ENCODE results near the gene TTLL11. TPM values are rescaled to one million over a fixed set of nuclear protein-coding genes. Genes with fewer than 3 reads are reported as not detected.

TTLL11 gene
- polyA plus RNA-seq, 1 of the 3 experiments (the other 2 are of a cell fraction): 6.8 TPM

DNA sequence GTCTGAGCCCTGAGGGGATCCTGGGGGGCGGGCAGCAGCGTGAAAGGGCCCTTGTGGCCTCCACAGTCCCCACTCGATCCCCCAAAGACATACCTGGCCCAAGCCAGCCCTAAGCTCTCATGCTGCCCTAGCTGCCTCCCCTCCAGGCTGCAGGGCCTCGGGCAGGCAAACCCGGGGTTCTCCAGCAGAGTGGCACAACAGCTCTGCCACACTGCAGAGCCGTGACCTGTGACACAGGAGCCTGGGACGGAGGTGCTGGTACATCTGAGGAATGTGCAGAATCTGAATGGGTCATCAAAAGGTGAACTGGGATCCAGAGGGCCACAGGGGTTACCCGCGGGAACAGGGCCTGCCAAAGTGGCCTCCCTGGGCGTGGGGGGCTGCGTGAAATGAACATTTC lies 278.5 kb downstream of the TTLL11 start (continued):
- TF ChIP-seq ZBTB33 (IDR thresholded peaks at IDR 0.05; ENCODE audit: borderline replicate concordance, low read depth): no peak
- no peak for TF ChIP-seq RAD21 (IDR thresholded peaks at IDR 0.05; ENCODE audit: low read length)
- TF ChIP-seq MEF2A (IDR thresholded peaks at IDR 0.05; ENCODE audit: borderline replicate concordance, low read depth): no peak
- no peak for TF ChIP-seq NRF1 (IDR thresholded peaks at IDR 0.05; ENCODE audit: low read depth, low read length)
- TF ChIP-seq EP300 (IDR thresholded peaks at IDR 0.05; ENCODE audit: borderline replicate concordance in 1 of 2, low read depth in 1 of 2, low read length in 1 of 2): no peak
- no peak for TF ChIP-seq SMC3 (IDR thresholded peaks at IDR 0.05; ENCODE audit: low read depth, low read length)
- no peak for TF ChIP-seq RCOR1 (IDR thresholded peaks at IDR 0.05; ENCODE audit: low read length)
- TF ChIP-seq TAF1 (IDR thresholded peaks at IDR 0.05; ENCODE audit: borderline replicate concordance, low read depth, low read length): no peak

GRCh38 chr9:121813519-121814210 lies 279.4 kb downstream of the TTLL11 start:
- Histone ChIP-seq H4K20me1 (ENCODE audit: insufficient read depth) (no peaks in the 10 kb centered on the region), H3F3A (replicated peaks; ENCODE audit: insufficient read depth) (no peaks in the 10 kb centered on the region), H3K4me2 (no peak overlapping the region), H2AFZ (ENCODE audit: low read depth) (no peak overlapping the region), H3K79me2 (ENCODE audit: insufficient read depth) (no peaks in the 10 kb centered on the region), H3K9me3 (no peaks in the 10 kb centered on the region), H3K36me3 (replicated peaks in 1 of 2; ENCODE audit: control insufficient read depth in 1 of 2, insufficient read depth in 2 of 2, low read length in 1 of 2) (no peaks in the 10 kb centered on the region), H3K9me2 (no peaks in the 10 kb centered on the region), H3K27me3 (ENCODE audit: insufficient read depth) (no peaks in the 10 kb centered on the region), H3K4me3 (ENCODE audit: low read depth in 2 of 2, low read length in 1 of 2) (no peak overlapping the region), H3K9ac (no peak overlapping the region), H3K27ac (ENCODE audit: low read depth in 2 of 2, low read length in 1 of 2) (no peak overlapping the region), H3K4me1 (ENCODE audit: control insufficient read depth in 1 of 2, insufficient read depth in 2 of 2, low read depth in 1 of 2, low read length in 1 of 2) (no peaks in the 10 kb centered on the region; a peak in 1 of 4 replicates)
- POLR2A ChIA-PET: no interaction called here
- DNase-seq: no peak
- 89% methylated on average over 12 of the region's 13 CpGs for WGBS (ENCODE audit: low lambda C conversion rate)
- no peak for TF ChIP-seq RCOR1 (IDR thresholded peaks at IDR 0.05; ENCODE audit: low read length)
- TF ChIP-seq CTCF (IDR thresholded peaks at IDR 0.05): no peak
- TF ChIP-seq EZH2phosphoT487 (IDR thresholded peaks at IDR 0.05; ENCODE audit: borderline replicate concordance, low read depth): no peak
- no peak for TF ChIP-seq SMC3 (IDR thresholded peaks at IDR 0.05; ENCODE audit: low read depth, low read length)
- no peak for TF ChIP-seq ZBTB33 (IDR thresholded peaks at IDR 0.05; ENCODE audit: borderline replicate concordance, low read depth)
- TF ChIP-seq RXRA (IDR thresholded peaks at IDR 0.05; ENCODE audit: borderline replicate concordance, low read depth): no peak
- no peak for TF ChIP-seq NRF1 (IDR thresholded peaks at IDR 0.05; ENCODE audit: low read depth, low read length)
- no peak for TF ChIP-seq YY1 (IDR thresholded peaks at IDR 0.05; ENCODE audit: low read depth)
- no peak for TF ChIP-seq TEAD4 (IDR thresholded peaks at IDR 0.05; ENCODE audit: borderline replicate concordance, insufficient read depth)
- TF ChIP-seq EP300 (IDR thresholded peaks at IDR 0.05; ENCODE audit: borderline replicate concordance in 1 of 2, low read depth in 1 of 2, low read length in 1 of 2): no peak
- no peak for TF ChIP-seq TCF12 (IDR thresholded peaks at IDR 0.05)
- no peak for TF ChIP-seq MEF2A (IDR thresholded peaks at IDR 0.05; ENCODE audit: borderline replicate concordance, low read depth)
- TF ChIP-seq FOXM1 (IDR thresholded peaks at IDR 0.05; ENCODE audit: low read depth): no peak
- TF ChIP-seq MAX (IDR thresholded peaks at IDR 0.05; ENCODE audit: low read depth): no peak
- no peak for TF ChIP-seq ELF1 (IDR thresholded peaks at IDR 0.05)
- no peak for TF ChIP-seq POLR2AphosphoS5 (IDR thresholded peaks at IDR 0.05; ENCODE audit: low read depth, low read length)
- no peak for TF ChIP-seq PBX3 (IDR thresholded peaks at IDR 0.05)
- TF ChIP-seq NFIC (IDR thresholded peaks at IDR 0.05; ENCODE audit: borderline replicate concordance): no peak
- TF ChIP-seq GATA2 (CRISPR knock-in tag; IDR thresholded peaks at IDR 0.05): no peak
- CTCF ChIA-PET: no interaction called here

Data from SK-N-SH (cell line).